Measurements from ENCODE around the gene UBAP1.

UBAP1 gene

GRCh38 chr9:34190996-34191892 lies 12.4 kb downstream of the UBAP1 start:
- TF ChIP-seq POLR2AphosphoS5 (IDR thresholded peaks at IDR 0.05; ENCODE audit: low read depth, low read length): no peak

- TF ChIP-seq POLR2AphosphoS5 (IDR thresholded peaks at IDR 0.05; ENCODE audit: low read depth, low read length) (no peak), TAF1 (IDR thresholded peaks at IDR 0.05; ENCODE audit: borderline replicate concordance, insufficient read depth, low read length) (no peak), SIN3A (IDR thresholded peaks at IDR 0.05; ENCODE audit: borderline replicate concordance, insufficient read depth, low read length) (no peak), FOXP2 (optimal IDR thresholded peaks at IDR 0.05; ENCODE audit: borderline replicate concordance, extremely low read depth, extremely low read length, insufficient read depth) (no peak), REST (IDR thresholded peaks at IDR 0.05; ENCODE audit: insufficient read depth in 1 of 2, low read depth in 2 of 2, low read length in 2 of 2) (no peak)
Observed at GRCh38 chr9:34195143-34195542, 16.3 kb downstream of the UBAP1 start.

GRCh38 chr9:34197756-34198711 lies 19.2 kb downstream of the UBAP1 start:
- TF ChIP-seq REST (IDR thresholded peaks at IDR 0.05; ENCODE audit: insufficient read depth in 1 of 2, low read depth in 2 of 2, low read length in 2 of 2) (no peak), FOXP2 (optimal IDR thresholded peaks at IDR 0.05; ENCODE audit: borderline replicate concordance, extremely low read depth, extremely low read length, insufficient read depth) (no peak), SIN3A (IDR thresholded peaks at IDR 0.05; ENCODE audit: borderline replicate concordance, insufficient read depth, low read length) (no peak), POLR2AphosphoS5 (IDR thresholded peaks at IDR 0.05; ENCODE audit: low read depth, low read length) (no peak), TAF1 (IDR thresholded peaks at IDR 0.05; ENCODE audit: borderline replicate concordance, insufficient read depth, low read length) (no peak)

- TF ChIP-seq TAF1 (IDR thresholded peaks at IDR 0.05; ENCODE audit: borderline replicate concordance, insufficient read depth, low read length): no peak
- TF ChIP-seq REST (IDR thresholded peaks at IDR 0.05; ENCODE audit: insufficient read depth in 1 of 2, low read depth in 2 of 2, low read length in 2 of 2): no peak
- TF ChIP-seq FOXP2 (optimal IDR thresholded peaks at IDR 0.05; ENCODE audit: borderline replicate concordance, extremely low read depth, extremely low read length, insufficient read depth): no peak
- no peak for TF ChIP-seq POLR2AphosphoS5 (IDR thresholded peaks at IDR 0.05; ENCODE audit: low read depth, low read length)
- no peak for TF ChIP-seq SIN3A (IDR thresholded peaks at IDR 0.05; ENCODE audit: borderline replicate concordance, insufficient read depth, low read length)
Observed at GRCh38 chr9:34200092-34200491, 21.2 kb downstream of the UBAP1 start.

GRCh38 chr9:34203275-34203991 lies 24.6 kb downstream of the UBAP1 start:
- no peak for TF ChIP-seq FOXP2 (optimal IDR thresholded peaks at IDR 0.05; ENCODE audit: borderline replicate concordance, extremely low read depth, extremely low read length, insufficient read depth)
